Fibroblast of lung (primary cell): ENCODE measurements around the gene AFAP1L2. TPM values are rescaled to one million over a fixed set of nuclear protein-coding genes. Genes with fewer than 3 reads are reported as not detected.

Source experiments
- DNase-seq, 2 donors: peaks; one replicate each; pipeline versions ENCODE4 v3.0.0 to v3.0.0-alpha.2; 2010; ENCODE audit warnings: low read depth in 2 of 2
- H2AFZ ChIP-seq: 2 replicates; pipeline ENCODE4 v1.5.1; 2012; ENCODE audit warnings: low read length, control low read depth, inconsistent platforms
- H3K27ac ChIP-seq: 2 replicates; pipeline ENCODE4 v1.5.1; 2011; ENCODE audit warnings: low read length, control low read depth; ENCODE audit not compliant: insufficient read depth
- H3K27me3 ChIP-seq: 2 replicates; pipeline ENCODE4 v1.5.1; 2011; ENCODE audit warnings: mild to moderate bottlenecking, low read length; ENCODE audit not compliant: control insufficient read depth, insufficient read depth
- H3K36me3 ChIP-seq: 2 replicates; pipeline ENCODE4 v1.5.1; 2011; ENCODE audit warnings: low read length; ENCODE audit not compliant: control insufficient read depth, insufficient read depth
- H3K4me1 ChIP-seq: 2 replicates; pipeline ENCODE4 v1.5.1; 2011; ENCODE audit warnings: low read length; ENCODE audit not compliant: control insufficient read depth, insufficient read depth; ENCODE audit errors: extremely low read depth
- H3K4me2 ChIP-seq: 2 replicates; pipeline ENCODE4 v1.5.1; 2011; ENCODE audit warnings: low read length, control low read depth; ENCODE audit not compliant: insufficient read depth; ENCODE audit errors: extremely low read depth
- H3K4me3 ChIP-seq, 4 experiments: fragments of 200-600 bp in 1 of 4; sonication (generic) in 1 of 4; replicated peaks in 1 of 4; 2 replicates each; pipeline ENCODE4 v1.5.1; 2011 to 2016; ENCODE audit warnings: low read length in 4 of 4, low read depth in 3 of 4, mild to moderate bottlenecking in 3 of 4, control low read depth in 2 of 4, inconsistent platforms in 1 of 4, mixed read lengths in 1 of 4; ENCODE audit not compliant: insufficient read depth in 1 of 4; ENCODE audit errors: control extremely low read depth in 1 of 4
- H3K79me2 ChIP-seq: 2 replicates; pipeline ENCODE4 v1.5.1; 2012; ENCODE audit warnings: mild to moderate bottlenecking, low read length, inconsistent platforms; ENCODE audit not compliant: control insufficient read depth, insufficient read depth
- H3K9ac ChIP-seq: 2 replicates; pipeline ENCODE4 v1.5.1; 2011; ENCODE audit warnings: mild to moderate bottlenecking, low read length, control low read depth; ENCODE audit not compliant: insufficient read depth
- H3K9me3 ChIP-seq: 2 replicates; pipeline ENCODE4 v1.5.1; 2012; ENCODE audit warnings: low read depth, low read length; ENCODE audit not compliant: control insufficient read depth, insufficient read depth
- H4K20me1 ChIP-seq: 2 replicates; pipeline ENCODE4 v1.5.1; 2011; ENCODE audit warnings: low read length; ENCODE audit not compliant: control insufficient read depth, insufficient read depth; ENCODE audit errors: extremely low read depth
- EZH2 ChIP-seq: IDR thresholded peaks from 2 replicates; pipeline ENCODE4 v1.5.1; 2012; ENCODE audit warnings: low read length, control low read depth, mild to moderate bottlenecking; ENCODE audit errors: missing control alignments
- polyA plus RNA-seq, 2 donors: library from polyadenylated mRNA; depleted of rRNA in 1 of 2; stranded (reverse) in 1 of 2; unstranded in 1 of 2; fragments of >200 nt; gene quantifications; 2 replicates each; pipeline ENCODE4 v1.2.1, GENCODE V29; 2011 to 2012; ENCODE audit warnings: missing spikeins in 1 of 2
- total RNA-seq: library from RNA; depleted of rRNA; stranded (reverse); fragments of >200 nt; gene quantifications from 2 replicates; pipeline ENCODE4 v1.2.1, GENCODE V29; 2014
- TF ChIP-seq, protein P1 (sequence below), 2 donors: IDR thresholded peaks in 1 of 2; conservative IDR thresholded peaks in 1 of 2; 1 replicate in 1 of 2; 2 replicates in 1 of 2; pipeline ENCODE4 v1.5.1; 2011 to 2012; ENCODE audit warnings: low read length in 2 of 2, control low read depth in 1 of 2, inconsistent platforms in 1 of 2, low read depth in 1 of 2, mild to moderate bottlenecking in 1 of 2

The AFAP1L2 gene
- total and polyA plus RNA-seq, 2 donors (not counting 1 experiment from before 2014, with no cell fraction given), result 0.17 to 9.6 TPM

- no peak overlapping the region for H2AFZ ChIP-seq
- no peaks in the 10 kb centered on the region for H3K9me3 ChIP-seq
- H3K36me3 ChIP-seq, result no peaks in the 10 kb centered on the region
- H3K4me2 ChIP-seq, result no peak overlapping the region
- no peak overlapping the region for H3K9ac ChIP-seq
- H3K27ac ChIP-seq, result no peak overlapping the region
- H3K4me3 ChIP-seq, result no peak overlapping the region
- H3K4me1 ChIP-seq, result no peaks in the 10 kb centered on the region
- peaks cover 10% of the 10 kb centered on the region for H3K27me3 ChIP-seq
- DNase-seq, result peak in 1 of 2 donors; percentile 33
- H4K20me1 ChIP-seq, result no peaks in the 10 kb centered on the region
- H3K79me2 ChIP-seq, result no peaks in the 10 kb centered on the region
- TF ChIP-seq, protein P1, sequence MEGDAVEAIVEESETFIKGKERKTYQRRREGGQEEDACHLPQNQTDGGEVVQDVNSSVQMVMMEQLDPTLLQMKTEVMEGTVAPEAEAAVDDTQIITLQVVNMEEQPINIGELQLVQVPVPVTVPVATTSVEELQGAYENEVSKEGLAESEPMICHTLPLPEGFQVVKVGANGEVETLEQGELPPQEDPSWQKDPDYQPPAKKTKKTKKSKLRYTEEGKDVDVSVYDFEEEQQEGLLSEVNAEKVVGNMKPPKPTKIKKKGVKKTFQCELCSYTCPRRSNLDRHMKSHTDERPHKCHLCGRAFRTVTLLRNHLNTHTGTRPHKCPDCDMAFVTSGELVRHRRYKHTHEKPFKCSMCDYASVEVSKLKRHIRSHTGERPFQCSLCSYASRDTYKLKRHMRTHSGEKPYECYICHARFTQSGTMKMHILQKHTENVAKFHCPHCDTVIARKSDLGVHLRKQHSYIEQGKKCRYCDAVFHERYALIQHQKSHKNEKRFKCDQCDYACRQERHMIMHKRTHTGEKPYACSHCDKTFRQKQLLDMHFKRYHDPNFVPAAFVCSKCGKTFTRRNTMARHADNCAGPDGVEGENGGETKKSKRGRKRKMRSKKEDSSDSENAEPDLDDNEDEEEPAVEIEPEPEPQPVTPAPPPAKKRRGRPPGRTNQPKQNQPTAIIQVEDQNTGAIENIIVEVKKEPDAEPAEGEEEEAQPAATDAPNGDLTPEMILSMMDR (conservative IDR thresholded peaks at IDR 0.05 in 1 of 2, IDR thresholded peaks at IDR 0.05 in 1 of 2; ENCODE audit: low read depth in 1 of 2, low read length in 2 of 2), result no peak
- TF ChIP-seq EZH2, result no peak
Observed at GRCh38 chr10:114420811-114421485, 16.6 kb upstream of the AFAP1L2 start.

- H4K20me1 ChIP-seq, result no peaks in the 10 kb centered on the region
- H3K27ac ChIP-seq, result no peak overlapping the region
- H3K4me1 ChIP-seq, result peaks cover 3% of the 10 kb centered on the region
- H3K79me2 ChIP-seq, result no peaks in the 10 kb centered on the region
- no peak overlapping the region for H3K4me2 ChIP-seq
- TF ChIP-seq EZH2, result no peak
- TF ChIP-seq, protein P1 (conservative IDR thresholded peaks at IDR 0.05 in 1 of 2, IDR thresholded peaks at IDR 0.05 in 1 of 2; ENCODE audit: low read depth in 1 of 2, low read length in 2 of 2), result no peak
- peaks cover 14% of the 10 kb centered on the region for H3K27me3 ChIP-seq
- no peaks in the 10 kb centered on the region for H3K36me3 ChIP-seq
- H3K9me3 ChIP-seq, result no peaks in the 10 kb centered on the region
- H3K4me3 ChIP-seq, result no peak overlapping the region
- H3K9ac ChIP-seq, result no peak overlapping the region
- no peak for DNase-seq
- no peak overlapping the region for H2AFZ ChIP-seq
Observed at GRCh38 chr10:114418109-114418508, 13.8 kb upstream of the AFAP1L2 start.

DNA sequence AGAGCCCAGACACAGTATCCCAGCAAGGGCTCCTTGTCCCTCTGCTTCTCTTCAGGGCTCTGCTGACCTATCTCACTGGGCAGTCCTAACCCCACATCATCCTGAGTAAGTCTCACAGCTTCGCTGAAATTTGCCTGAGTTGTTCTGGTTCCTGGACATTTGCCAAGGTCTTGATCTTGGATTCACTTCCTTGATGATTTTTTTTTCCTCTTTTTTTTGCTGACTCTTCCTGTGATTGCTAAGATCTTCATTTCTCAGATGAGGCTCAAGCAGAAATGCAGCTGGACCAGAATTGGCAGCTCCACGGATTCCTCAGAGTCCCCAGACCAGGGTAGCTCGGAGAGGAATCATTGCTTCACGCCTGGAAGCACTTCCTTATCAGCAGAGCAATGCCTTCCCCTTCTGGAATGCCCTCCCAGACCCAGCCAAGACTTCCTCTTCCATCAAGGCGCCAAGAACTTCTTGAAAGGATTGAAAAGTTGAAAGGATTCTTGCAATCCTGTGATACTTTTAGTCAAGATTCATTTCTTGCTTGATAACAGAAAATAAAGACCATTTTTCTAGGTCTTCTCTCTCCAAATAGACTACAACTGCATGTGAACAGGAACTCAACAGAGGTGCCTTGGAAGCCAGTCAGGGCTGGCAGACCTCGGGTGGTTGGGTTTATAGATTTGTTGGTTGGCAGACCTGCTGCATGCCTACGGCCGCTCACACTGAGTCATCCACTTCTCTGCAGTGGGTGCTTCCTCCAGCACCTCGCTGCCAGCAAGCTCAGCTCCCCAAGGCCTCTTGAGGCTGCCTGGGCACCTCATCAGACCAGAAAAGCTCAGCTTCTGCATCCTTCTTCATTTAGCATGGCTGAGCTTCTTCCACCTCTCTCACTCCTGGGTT is 8.8 kb upstream of the AFAP1L2 start:
- peaks cover 8% of the 10 kb centered on the region for H3K4me1 ChIP-seq
- H3K4me3 ChIP-seq, result no peak overlapping the region
- no peak overlapping the region for H3K9ac ChIP-seq
- H3K79me2 ChIP-seq, result no peaks in the 10 kb centered on the region
- H3K4me2 ChIP-seq, result no peak overlapping the region
- TF ChIP-seq, protein P1 (conservative IDR thresholded peaks at IDR 0.05 in 1 of 2, IDR thresholded peaks at IDR 0.05 in 1 of 2; ENCODE audit: low read depth in 1 of 2, low read length in 2 of 2), result no peak
- TF ChIP-seq EZH2, result no peak
- no peak overlapping the region for H2AFZ ChIP-seq
- DNase-seq, result peak; percentile 65 to 67
- H3K27ac ChIP-seq, result no peak overlapping the region
- peaks cover 7% of the 10 kb centered on the region for H3K27me3 ChIP-seq
- no peaks in the 10 kb centered on the region for H3K9me3 ChIP-seq
- no peaks in the 10 kb centered on the region for H4K20me1 ChIP-seq
- no peaks in the 10 kb centered on the region for H3K36me3 ChIP-seq
